Trophoblast cell (in vitro differentiated cells and primary cell): Measurements from ENCODE around the gene ARMC3.

ENCODE experiments used
- DNase-seq, 2 donors: peaks; one replicate each; pipeline ENCODE4 v3.0.0-alpha.2; 2016
- H2AFZ ChIP-seq: 2 replicates; pipeline ENCODE4 v1.6.1; 2013; ENCODE audit warnings: low read length, moderate library complexity, mild to moderate bottlenecking; ENCODE audit not compliant: insufficient read depth, poor library complexity
- H2AK5ac ChIP-seq: 2 replicates; pipeline ENCODE4 v1.6.1; 2013; ENCODE audit warnings: mild to moderate bottlenecking, low read length
- H2BK120ac ChIP-seq: 2 replicates; pipeline ENCODE4 v1.6.1; 2013; ENCODE audit warnings: low read length, mild to moderate bottlenecking, moderate library complexity; ENCODE audit not compliant: insufficient read depth, poor library complexity
- H2BK12ac ChIP-seq: 2 replicates; pipeline ENCODE4 v1.6.1; 2013; ENCODE audit warnings: mild to moderate bottlenecking, low read length, moderate library complexity
- H2BK5ac ChIP-seq: 2 replicates; pipeline ENCODE4 v1.6.1; 2013; ENCODE audit warnings: low read length, low read depth, moderate library complexity, mild to moderate bottlenecking; ENCODE audit not compliant: poor library complexity
- H3K14ac ChIP-seq: 2 replicates; pipeline ENCODE4 v1.6.1; 2013; ENCODE audit warnings: mild to moderate bottlenecking, low read length
- H3K18ac ChIP-seq: 2 replicates; pipeline ENCODE4 v1.6.1; 2013; ENCODE audit warnings: mild to moderate bottlenecking, low read length
- H3K23ac ChIP-seq: 2 replicates; pipeline ENCODE4 v1.6.1; 2013; ENCODE audit warnings: low read length
- H3K27ac ChIP-seq: 2 replicates; pipeline ENCODE4 v1.5.1; 2013; ENCODE audit warnings: low read depth, mild to moderate bottlenecking, inconsistent platforms, low read length, moderate library complexity
- H3K27me3 ChIP-seq: 2 replicates; pipeline ENCODE4 v1.6.1; 2013; ENCODE audit warnings: inconsistent platforms, mild to moderate bottlenecking, low read length, moderate library complexity; ENCODE audit not compliant: insufficient read depth
- H3K36me3 ChIP-seq, 2 experiments: 1 replicate in 1 of 2; 2 replicates in 1 of 2; pipeline ENCODE4 v1.6.1; 2013; ENCODE audit warnings: low read length in 2 of 2, mild to moderate bottlenecking in 2 of 2, moderate library complexity in 1 of 2; ENCODE audit not compliant: insufficient read depth in 2 of 2, control insufficient read depth in 1 of 2
- H3K4ac ChIP-seq: 2 replicates; pipeline ENCODE4 v1.6.1; 2013; ENCODE audit warnings: low read depth, mild to moderate bottlenecking, low read length, moderate library complexity
- H3K4me1 ChIP-seq, 2 experiments: 1 replicate in 1 of 2; 2 replicates in 1 of 2; pipeline ENCODE4 v1.6.1; 2013; ENCODE audit warnings: low read length in 2 of 2, mild to moderate bottlenecking in 2 of 2, moderate library complexity in 1 of 2; ENCODE audit not compliant: insufficient read depth in 2 of 2, control insufficient read depth in 1 of 2
- H3K4me2 ChIP-seq: 2 replicates; pipeline ENCODE4 v1.6.1; 2013; ENCODE audit warnings: inconsistent platforms, mild to moderate bottlenecking, low read length, moderate library complexity
- H3K4me3 ChIP-seq: 2 replicates; pipeline ENCODE4 v1.5.1; 2013; ENCODE audit warnings: mild to moderate bottlenecking, low read depth, low read length, inconsistent platforms
- H3K79me1 ChIP-seq: one replicate; pipeline ENCODE4 v1.6.1; 2013; ENCODE audit warnings: low read length
- H3K79me2 ChIP-seq: 2 replicates; pipeline ENCODE4 v1.6.1; 2013; ENCODE audit warnings: low read length, mild to moderate bottlenecking; ENCODE audit not compliant: control insufficient read depth, insufficient read depth, poor library complexity
- H3K9ac ChIP-seq: 2 replicates; pipeline ENCODE4 v1.6.1; 2013; ENCODE audit warnings: mild to moderate bottlenecking, low read length
- H3K9me3 ChIP-seq: 2 replicates; pipeline ENCODE4 v1.6.1; 2013; ENCODE audit warnings: low read depth, mild to moderate bottlenecking, control low read depth, inconsistent platforms, low read length; ENCODE audit not compliant: insufficient read depth
- H4K12ac ChIP-seq: 2 replicates; pipeline ENCODE4 v1.6.1; 2013; ENCODE audit warnings: low read depth, mild to moderate bottlenecking, low read length, moderate library complexity
- H4K8ac ChIP-seq: 2 replicates; pipeline ENCODE4 v1.6.1; 2013; ENCODE audit warnings: low read depth, mild to moderate bottlenecking, low read length, moderate library complexity
- H4K91ac ChIP-seq: one replicate; pipeline ENCODE4 v1.6.1; 2013; ENCODE audit warnings: low read depth, mild to moderate bottlenecking, low read length, moderate library complexity
- WGBS: extraction: QIAGEN DNeasy Blood & Tissue Kit; methylation state at CpG from one replicate; pipeline ENCODE4 v1.1.7; 2013; ENCODE audit warnings: missing lambda C conversion rate; ENCODE audit not compliant: insufficient read length, insufficient coverage; ENCODE audit errors: extremely low coverage; 5-methylcytosine and 5-hydroxymethylcytosine counted together

Gene ARMC3

DNA sequence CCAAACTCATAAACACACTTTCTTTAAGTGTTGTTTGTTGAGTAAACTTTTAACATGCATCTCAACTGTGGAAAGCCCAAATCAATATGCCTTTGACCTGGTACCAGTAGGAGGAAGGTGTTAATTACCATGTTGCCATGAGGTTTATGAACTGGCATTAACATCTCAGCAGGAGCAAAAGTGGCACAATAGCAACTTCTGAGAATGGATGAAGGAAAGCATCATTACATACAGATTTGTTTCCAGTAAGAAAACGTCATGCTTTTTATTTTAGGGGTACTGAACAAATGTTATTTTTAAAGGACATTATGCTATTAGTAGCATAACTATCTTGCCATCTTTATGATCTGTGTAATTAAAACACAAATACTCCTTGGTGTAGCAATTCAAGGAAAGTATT lies 51.1 kb downstream of the ARMC3 start:
- Histone ChIP-seq H3K79me2 (no peaks in the 10 kb centered on the region), H3K79me1 (no peaks in the 10 kb centered on the region), H3K27me3 (no peaks in the 10 kb centered on the region), H3K4me1 (no peaks in the 10 kb centered on the region), H3K18ac (no peak overlapping the region), H2BK120ac (no peak overlapping the region), H3K14ac (no peak overlapping the region), H2AFZ (no peak overlapping the region), H3K27ac (no peak overlapping the region), H3K4me2 (no peak overlapping the region), H2BK12ac (no peak overlapping the region), H3K9me3 (no peaks in the 10 kb centered on the region), H2AK5ac (no peak overlapping the region), H3K23ac (no peak overlapping the region), H2BK5ac (no peak overlapping the region), H3K4me3 (no peak overlapping the region), H3K4ac (no peak overlapping the region), H4K91ac (no peak overlapping the region), H3K9ac (no peak overlapping the region), H3K36me3 (no peaks in the 10 kb centered on the region), H4K8ac (no peak overlapping the region), H4K12ac (no peak overlapping the region)
- no CpG with 5 or more reads among the region's 1 CpG for WGBS
- no peak for DNase-seq

DNA sequence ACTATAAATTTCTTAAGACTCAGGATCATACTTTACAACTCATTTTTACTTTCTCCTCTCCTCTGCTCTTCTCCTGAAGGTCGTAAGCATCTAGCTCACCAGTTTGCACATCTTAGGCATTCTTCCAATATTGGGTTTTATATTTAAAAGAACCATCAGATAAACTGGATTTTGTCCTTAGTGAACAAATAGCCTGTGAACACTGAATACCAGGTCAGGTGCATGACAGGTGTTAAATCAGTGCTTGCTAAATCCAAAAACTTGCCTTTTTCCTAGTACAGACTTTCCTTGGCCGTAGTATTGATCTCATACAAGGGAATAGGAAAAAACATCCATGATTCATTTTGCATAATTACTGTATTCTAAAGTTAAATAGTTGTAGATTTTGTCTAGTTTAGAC lies 53.0 kb downstream of the ARMC3 start:
- H3K27ac ChIP-seq, result no peak overlapping the region
- H3K18ac ChIP-seq, result no peak overlapping the region
- H4K91ac ChIP-seq, result no peak overlapping the region
- H2AK5ac ChIP-seq, result no peak overlapping the region
- no peak overlapping the region for H2BK120ac ChIP-seq
- no peaks in the 10 kb centered on the region for H3K79me1 ChIP-seq
- no peak overlapping the region for H4K8ac ChIP-seq
- no peak overlapping the region for H2BK12ac ChIP-seq
- H3K4me3 ChIP-seq, result no peak overlapping the region
- no peaks in the 10 kb centered on the region for H3K79me2 ChIP-seq
- no peak overlapping the region for H3K4ac ChIP-seq
- H3K9ac ChIP-seq, result no peak overlapping the region
- no peak overlapping the region for H3K23ac ChIP-seq
- no peak for DNase-seq
- H3K9me3 ChIP-seq, result no peaks in the 10 kb centered on the region
- no peak overlapping the region for H2BK5ac ChIP-seq
- no peaks in the 10 kb centered on the region for H3K4me1 ChIP-seq
- no peaks in the 10 kb centered on the region for H3K36me3 ChIP-seq
- H3K4me2 ChIP-seq, result no peak overlapping the region
- H2AFZ ChIP-seq, result no peak overlapping the region
- WGBS, result no CpG with 5 or more reads among the region's 2 CpGs
- H4K12ac ChIP-seq, result no peak overlapping the region
- H3K14ac ChIP-seq, result no peak overlapping the region
- no peaks in the 10 kb centered on the region for H3K27me3 ChIP-seq

DNA sequence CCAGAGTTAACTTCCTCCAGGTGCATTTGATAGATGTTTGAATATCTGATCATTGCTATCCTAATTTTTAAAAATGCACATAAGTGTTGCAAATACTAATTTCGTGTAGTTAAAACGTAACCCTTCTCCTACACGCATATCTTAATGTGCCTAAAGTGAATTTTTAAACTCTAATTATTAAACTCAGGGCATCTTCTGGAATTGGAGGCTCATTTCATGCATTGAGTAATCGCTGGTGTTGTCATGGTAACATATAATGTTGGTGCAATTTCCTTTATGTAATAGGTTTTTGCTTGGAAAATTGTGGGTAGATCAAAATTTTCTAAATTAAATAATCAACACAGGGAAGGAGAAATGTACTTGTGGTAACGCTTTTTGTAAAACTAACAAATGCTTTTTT lies 56.2 kb downstream of the ARMC3 start:
- Histone ChIP-seq H3K79me2 (no peaks in the 10 kb centered on the region), H4K12ac (no peak overlapping the region), H2BK5ac (no peak overlapping the region), H3K4me1 (no peaks in the 10 kb centered on the region), H2BK12ac (no peak overlapping the region), H3K4me2 (no peak overlapping the region), H3K4ac (no peak overlapping the region), H4K8ac (no peak overlapping the region), H3K9me3 (no peaks in the 10 kb centered on the region), H3K27me3 (no peaks in the 10 kb centered on the region), H2BK120ac (no peak overlapping the region), H3K4me3 (no peak overlapping the region), H2AFZ (no peak overlapping the region), H3K9ac (no peak overlapping the region), H4K91ac (no peak overlapping the region), H3K23ac (no peak overlapping the region), H3K27ac (no peak overlapping the region), H3K18ac (no peak overlapping the region), H3K14ac (no peak overlapping the region), H2AK5ac (no peak overlapping the region), H3K36me3 (no peaks in the 10 kb centered on the region), H3K79me1 (no peaks in the 10 kb centered on the region)
- WGBS, result no CpG with 5 or more reads among the region's 5 CpGs
- no peak for DNase-seq

DNA sequence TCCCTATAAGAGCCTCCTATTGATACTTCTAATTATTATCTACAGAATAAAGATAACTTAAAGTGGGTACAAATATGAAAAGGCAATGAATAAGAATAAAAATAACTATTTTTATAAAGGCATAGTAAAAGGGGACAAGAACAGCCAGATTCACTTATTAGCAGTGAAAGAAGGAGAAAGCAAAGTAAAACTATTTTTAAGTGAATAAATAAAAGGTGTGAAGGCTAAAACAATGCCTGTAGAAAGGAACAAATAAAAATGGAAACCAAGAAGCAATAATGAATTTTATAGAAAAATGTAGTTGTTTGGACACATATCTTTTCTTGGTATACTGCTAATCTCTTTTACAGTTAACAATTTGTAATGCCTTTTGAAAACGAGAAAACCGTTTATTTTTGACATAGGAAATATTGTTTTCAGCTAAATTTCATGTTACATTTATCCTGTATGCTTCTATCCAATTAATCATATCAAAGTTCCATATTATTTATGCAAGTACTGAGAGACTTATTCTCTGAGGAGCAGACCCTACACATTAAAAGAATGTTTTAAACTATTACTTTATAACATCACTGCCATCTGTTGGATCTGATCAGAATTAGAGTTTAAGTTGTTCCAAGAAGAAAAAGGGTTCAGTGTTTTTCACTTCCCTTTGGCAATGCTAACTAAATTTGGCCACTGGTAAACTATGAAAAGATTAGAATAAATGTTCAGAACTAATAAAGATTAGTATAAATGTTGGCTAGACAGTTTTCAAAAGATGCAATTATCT lies 59.1 kb downstream of the ARMC3 start:
- WGBS, result no CpG with 5 or more reads among the region's 2 CpGs
- peak in 1 of 2 donors; percentile 18 for DNase-seq
- no peak overlapping the region for H3K18ac ChIP-seq

More for the DNA sequence above, 59.1 kb downstream of the ARMC3 start:
- Histone ChIP-seq H3K27ac (no peak overlapping the region), H3K79me2 (no peaks in the 10 kb centered on the region), H3K4ac (no peak overlapping the region), H3K9ac (no peak overlapping the region), H4K8ac (no peak overlapping the region), H2BK5ac (no peak overlapping the region), H2AFZ (no peak overlapping the region), H4K91ac (no peak overlapping the region), H2BK120ac (no peak overlapping the region), H2AK5ac (no peak overlapping the region), H3K23ac (no peak overlapping the region), H3K4me2 (no peak overlapping the region), H4K12ac (no peak overlapping the region), H3K14ac (no peak overlapping the region), H3K36me3 (no peaks in the 10 kb centered on the region), H3K4me3 (no peak overlapping the region), H3K27me3 (no peaks in the 10 kb centered on the region), H3K9me3 (no peaks in the 10 kb centered on the region), H3K79me1 (no peaks in the 10 kb centered on the region), H2BK12ac (no peak overlapping the region), H3K4me1 (no peaks in the 10 kb centered on the region)
